Aorta (tissue), 5 donors: Measurements from ENCODE around the gene REP15. TPM values are rescaled to one million over a fixed set of nuclear protein-coding genes. Genes with fewer than 3 reads are reported as not detected.

Experiments used
- ATAC-seq: fragments of 200-7000 bp; cut with Tn5 transposase; one replicate; pipeline ENCODE4 v1.9.1; 2022; ENCODE audit warnings: moderate library complexity; ENCODE audit not compliant: low FRiP score
- DNase-seq, 2 donors: peaks; one replicate each; pipeline ENCODE4 v3.0.0-alpha.2; 2020
- H3K27ac ChIP-seq, 2 donors: one replicate each; pipeline ENCODE4 v1.5.1; 2013; ENCODE audit warnings: low read length in 2 of 2, mild to moderate bottlenecking in 2 of 2, moderate library complexity in 2 of 2, control low read depth in 1 of 2, inconsistent platforms in 1 of 2, low read depth in 1 of 2
- H3K27me3 ChIP-seq, 2 donors: one replicate each; pipeline ENCODE4 v1.6.1; 2013; ENCODE audit warnings: control low read depth in 1 of 2, low read length in 1 of 2, mild to moderate bottlenecking in 1 of 2, moderate library complexity in 1 of 2; ENCODE audit not compliant: insufficient read depth in 2 of 2, control insufficient read depth in 1 of 2
- H3K36me3 ChIP-seq, 2 donors: one replicate each; pipeline ENCODE4 v1.6.1; 2013; ENCODE audit warnings: control low read depth in 1 of 2, low read length in 1 of 2, mild to moderate bottlenecking in 1 of 2; ENCODE audit not compliant: insufficient read depth in 2 of 2, control insufficient read depth in 1 of 2
- H3K4me1 ChIP-seq, 2 donors: one replicate each; pipeline ENCODE4 v1.6.1; 2013; ENCODE audit warnings: low read length in 2 of 2, control low read depth in 1 of 2, mild to moderate bottlenecking in 1 of 2, moderate library complexity in 1 of 2; ENCODE audit not compliant: insufficient read depth in 2 of 2, control insufficient read depth in 1 of 2
- H3K4me3 ChIP-seq, 2 donors: one replicate each; pipeline ENCODE4 v1.5.1; 2013; ENCODE audit warnings: low read length in 2 of 2, control low read depth in 1 of 2, mild to moderate bottlenecking in 1 of 2
- H3K9me3 ChIP-seq: one replicate; pipeline ENCODE4 v1.6.1; 2013; ENCODE audit warnings: mild to moderate bottlenecking, low read length; ENCODE audit not compliant: control insufficient read depth
- WGBS, 2 donors: extraction: QIAGEN DNeasy Blood & Tissue Kit; methylation state at CpG; one replicate each; pipeline ENCODE4 v1.1.7; 2013; 5-methylcytosine and 5-hydroxymethylcytosine counted together
- intact Hi-C, 2 donors: fragments of 100-400 bp; cut with DNase I; formaldehyde crosslinking; loops; one replicate each; pipeline versions ENCODE4 v1.14.2 to v1.15.0; 2022
- polyA plus RNA-seq, 2 donors: library from polyadenylated mRNA; stranded (reverse); fragments of 200-250 nt; gene quantifications; one replicate each; pipeline ENCODE4 v1.2.3, GENCODE V29; 2013
- total RNA-seq, 2 donors: library from RNA; stranded (reverse); fragmentation: NEBNext Ultra II Directional; extraction: Animal tissue kit (Norgen Biotek cat#: 25700); gene quantifications; one replicate each; pipeline ENCODE4 v1.2.1, GENCODE V29; 2021
- donor health status: healthy with polysubstance abuse.
- donor health status: Bipolar disorder and iron deficiency.
- donor health status: DM: no; HTN: no; CAD: no.
- donor health status: DM: no; HTN: no; CAD: no.
- donor health status: DM: yes; HTN: yes; CAD: no.

REP15 gene
- total and polyA plus RNA-seq, 4 donors: 0.87 to 14.9 (median 5.5) TPM

GRCh38 chr12:27686147-27686546, 10.1 kb upstream of the REP15 start:
- H3K27ac ChIP-seq: no peak overlapping the region
- no peak overlapping the region for H3K4me3 ChIP-seq
- ATAC-seq (no peak), DNase-seq (no peak)
- intact Hi-C loops: no loop called here
- H3K27me3 ChIP-seq: no peaks in the 10 kb centered on the region
- no peaks in the 10 kb centered on the region for H3K4me1 ChIP-seq
- H3K9me3 ChIP-seq: no peaks in the 10 kb centered on the region
- H3K36me3 ChIP-seq: peaks cover 10 to 23% of the 10 kb centered on the region in 2 donors

- 92 to 93% methylated on average over 3 of the region's 3 CpGs for WGBS, 2 donors
- Histone ChIP-seq H3K4me3 (no peak overlapping the region), H3K27ac (no peak overlapping the region), H3K4me1 (no peaks in the 10 kb centered on the region), H3K36me3 (peaks cover 13 to 21% of the 10 kb centered on the region in 2 donors), H3K27me3 (no peaks in the 10 kb centered on the region), H3K9me3 (no peaks in the 10 kb centered on the region)
- DNase-seq (no peak), ATAC-seq (no peak)
- intact Hi-C loops: no loop called here
Measured at GRCh38 chr12:27688671-27689070, 7.6 kb upstream of the REP15 start.

GRCh38 chr12:27689558-27690180, 6.6 kb upstream of the REP15 start:
- Histone ChIP-seq H3K27me3 (no peaks in the 10 kb centered on the region), H3K4me1 (no peaks in the 10 kb centered on the region), H3K36me3 (peaks cover 13 to 21% of the 10 kb centered on the region in 2 donors), H3K4me3 (no peak overlapping the region), H3K27ac (no peak overlapping the region), H3K9me3 (no peaks in the 10 kb centered on the region)
- DNase-seq (no peak), ATAC-seq (no peak)
- intact Hi-C loops: no loop called here
- WGBS, 2 donors: 92 to 96% methylated on average over 13 of the region's 13 CpGs

GRCh38 chr12:27693403-27693802, 2.8 kb upstream of the REP15 start:
- Histone ChIP-seq H3K36me3 (peaks cover 9 to 20% of the 10 kb centered on the region in 2 donors), H3K4me1 (no peaks in the 10 kb centered on the region), H3K9me3 (no peaks in the 10 kb centered on the region), H3K27ac (no peak overlapping the region), H3K27me3 (no peaks in the 10 kb centered on the region), H3K4me3 (no peak overlapping the region)
- ATAC-seq: no peak
- intact Hi-C loops: no loop called here
- DNase-seq: no peak
- WGBS, 2 donors: 84 to 92% methylated on average over 2 of the region's 2 CpGs

GRCh38 chr12:27695556-27696292, 523 bp upstream of the REP15 start:
- no peak overlapping the region for H3K27ac ChIP-seq
- DNase-seq (no peak), ATAC-seq (no peak)
- H3K9me3 ChIP-seq: no peaks in the 10 kb centered on the region
- no peaks in the 10 kb centered on the region for H3K4me1 ChIP-seq
- H3K4me3 ChIP-seq: no peak overlapping the region
- intact Hi-C loops: no loop called here
- no peaks in the 10 kb centered on the region for H3K27me3 ChIP-seq
- peaks cover 6 to 13% of the 10 kb centered on the region in 2 donors for H3K36me3 ChIP-seq
- WGBS, 2 donors: 68 to 69% methylated on average over 6 of the region's 6 CpGs

GRCh38 chr12:27696864-27697564, 767 bp downstream of the REP15 start:
- DNase-seq (no peak), ATAC-seq (no peak)
- peaks cover 6 to 10% of the 10 kb centered on the region in 2 donors for H3K36me3 ChIP-seq
- WGBS, 2 donors: 88 to 92% methylated on average over 3 of the region's 3 CpGs
- no peaks in the 10 kb centered on the region for H3K9me3 ChIP-seq
- H3K4me3 ChIP-seq: no peak overlapping the region
- no peak overlapping the region for H3K27ac ChIP-seq
- no peaks in the 10 kb centered on the region for H3K4me1 ChIP-seq
- intact Hi-C loops: no loop called here
- no peaks in the 10 kb centered on the region for H3K27me3 ChIP-seq

GRCh38 chr12:27703720-27704452, 7.6 kb downstream of the REP15 start:
- 0 to 1% methylated on average over 4 of the region's 4 CpGs for whole genome bisulfite sequencing, 2 donors
- Histone ChIP-seq H3K27me3 (no peaks in the 10 kb centered on the region), H3K4me1 (no peaks in the 10 kb centered on the region), H3K36me3 (no peaks in the 10 kb centered on the region), H3K9me3 (no peaks in the 10 kb centered on the region), H3K4me3 (no peak overlapping the region), H3K27ac (no peak overlapping the region)
- ATAC-seq (peak; percentile 83), DNase-seq (peak in 1 of 2 donors; percentile 75)
- intact Hi-C loops: loop anchor here in 1 of 2 donors (5.0 kb wide), 2 partner anchors 282 to 672 kb away; no protein-coding TSS in a partner anchor

GRCh38 chr12:27705263-27705662, 9.0 kb downstream of the REP15 start:
- intact Hi-C loops: loop anchor here in 1 of 2 donors (5.0 kb wide), 1 partner anchor 373 kb away; the partner anchor contains the start of gene BMAL2
- H3K4me3 ChIP-seq: no peak overlapping the region
- no peak overlapping the region for H3K27ac ChIP-seq
- no peaks in the 10 kb centered on the region for H3K27me3 ChIP-seq
- no peaks in the 10 kb centered on the region for H3K36me3 ChIP-seq
- H3K4me1 ChIP-seq: no peaks in the 10 kb centered on the region
- DNase-seq (no peak), ATAC-seq (no peak)
- no peaks in the 10 kb centered on the region for H3K9me3 ChIP-seq
- 87 to 92% methylated on average over 8 of the region's 8 CpGs for WGBS, 2 donors
